ENCODE data around the gene BBC3. TPM values are rescaled to one million over a fixed set of nuclear protein-coding genes. Genes with fewer than 3 reads are reported as not detected.
A peak's percentile ranks its signal among the peaks of the same experiment; 100 is the strongest.
"Not testable (repeated sequence)": the region's sequence is repeated elsewhere in the genome, so short reads cannot be mapped to it uniquely, and the experiment has no call there.

The BBC3 gene
- total RNA-seq (10 to 100 TPM; 13.7 to 42.0 (median 22.5) TPM), polyA plus RNA-seq (10 to 100 TPM in 1 of 2 donors, 1 to 10 TPM in 1; 8.5 to 13.8 TPM), total RNA-seq (25.8 reads per million, percentile 56 among the genes with 10 or more reads in this experiment)

GRCh38 chr19:47230921-47231214, at the start of gene BBC3:
BBC3 (minus strand) TSS chr19:47231199; CDS start chr19:47228431, 2,768 bp downstream.
- intact Hi-C loops (cut with micrococcal nuclease), result loop anchor here (1.0 to 10.0 kb wide), 7 partner anchors 10 to 516 kb away; partner anchors contain the start of genes ZC3H4 (in 2 of the 2), CCDC9 (in 1 of the 2), INAFM1 (in 1 of the 2) and PRKD2 (in 1 of the 2)
- Histone ChIP-seq H3K27ac (ENCODE audit: low read depth, low read length) (peak within 1 kb of the TSS; percentile 81), H3K36me3 (ENCODE audit: control insufficient read depth in 2 of 3, insufficient read depth in 3 of 3, low read length in 3 of 3) (peaks cover 0 to 4% (median 0%) of the 10 kb centered on the region in 3 experiments), H3K27me3 (ENCODE audit: control insufficient read depth in 2 of 2, insufficient read depth in 2 of 2, low read length in 2 of 2) (no peaks in the 10 kb centered on the region), H3K9me3 (ENCODE audit: control insufficient read depth in 2 of 3, low read length in 3 of 3) (no peaks in the 10 kb centered on the region), H3K4me1 (ENCODE audit: control insufficient read depth in 2 of 2, insufficient read depth in 2 of 2, low read length in 2 of 2) (peaks cover 36 to 45% of the 10 kb centered on the region in 2 donors), H3K4me3 (ENCODE audit: low read length) (peak within 1 kb of the TSS; percentile 71)
- CTCF ChIA-PET, result no interaction called here
- Mint-ChIP-seq H3K9me3 (peaks cover 0 to 3% (median 0%) of the 10 kb centered on the region in 11 donors), H3K4me3 (peak within 1 kb of the TSS in 9 of 10 donors; percentile 69 to 88 (median 81)), H3K27me3 (peaks cover 0 to under 1% (median 0%) of the 10 kb centered on the region in 5 donors), H3K27ac (peak within 1 kb of the TSS; percentile 20 to 92 (median 90)), H3K36me3 (peaks cover 0 to 6% (median 0%) of the 10 kb centered on the region in 5 donors), H3K4me1 (peaks cover 20 to 29% (median 24%) of the 10 kb centered on the region in 7 donors)
- DNase-seq (peak in 1 of 9 donors; percentile 52), ATAC-seq (no peak)
- POLR2A ChIA-PET, result no interaction called here

DNA sequence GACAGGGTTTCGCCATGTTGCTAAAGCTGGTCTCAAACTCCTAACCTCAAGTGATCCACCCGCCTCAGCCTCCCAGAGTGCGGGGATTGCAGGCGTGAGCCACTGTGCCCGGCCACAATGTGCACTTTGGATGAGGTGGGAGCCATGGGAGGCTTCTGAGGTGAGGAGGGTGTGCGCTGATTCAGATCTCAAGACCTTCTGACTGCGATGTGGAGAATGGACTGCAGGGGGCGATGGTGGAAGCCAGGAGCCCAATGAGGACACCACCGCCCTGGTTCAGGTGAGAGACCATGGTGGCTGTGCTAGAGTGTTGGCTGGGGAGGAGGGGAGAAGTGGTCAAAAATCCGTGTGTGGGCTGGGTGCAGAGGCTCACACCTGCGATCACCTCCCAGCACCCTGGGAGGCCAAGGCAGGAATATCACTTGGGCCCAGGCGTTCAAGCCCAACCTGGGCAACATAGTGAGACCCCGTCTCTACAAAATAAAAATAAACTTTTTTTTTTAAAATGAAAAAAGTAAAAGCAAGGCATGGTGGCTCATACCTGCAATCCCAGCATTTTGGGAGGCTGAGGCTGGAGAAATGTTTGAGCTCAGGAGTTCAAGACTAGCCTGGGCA, 49.3 kb upstream of the BBC3 start:
- POLR2A ChIA-PET, result no interaction called here

GRCh38 chr19:47276513-47276912, 45.5 kb upstream of the BBC3 start:
- not testable (repeated sequence) for H3K4me3 ChIP-seq (ENCODE audit: low read length); H3K27me3 Mint-ChIP-seq; H3K27ac ChIP-seq (ENCODE audit: low read depth, low read length); H3K9me3 Mint-ChIP-seq; H3K9me3 ChIP-seq (ENCODE audit: control insufficient read depth in 2 of 3, low read length in 3 of 3); ATAC-seq; H3K36me3 Mint-ChIP-seq; H3K36me3 ChIP-seq (ENCODE audit: control insufficient read depth in 2 of 3, insufficient read depth in 3 of 3, low read length in 3 of 3); H3K27me3 ChIP-seq (ENCODE audit: control insufficient read depth in 2 of 2, insufficient read depth in 2 of 2, low read length in 2 of 2); DNase-seq
- CTCF ChIA-PET, result interaction anchor here (0.9 to 2.0 kb wide), 3 partner anchors 10 to 490 kb away, joined by 3 to 6 read pairs (median 3); partner anchors contain the start of gene DHX34
- intact Hi-C loops (cut with micrococcal nuclease), result loop anchor here (10.0 kb wide), 4 partner anchors 492 to 1562 kb away; partner anchors contain the start of genes PRKD2 (in 1 of the 2) and SLC1A5 (in 1 of the 2)
- Mint-ChIP-seq H3K4me3 (peak overlapping the region in 5 of 10 donors; percentile 71 to 95 (median 83)), H3K4me1 (peaks cover 20 to 32% (median 26%) of the 10 kb centered on the region in 7 donors), H3K27ac (peak overlapping the region in 2 of 9 donors; percentile 7 to 50)
- peaks cover 3 to 14% of the 10 kb centered on the region in 2 donors for H3K4me1 ChIP-seq (ENCODE audit: control insufficient read depth in 2 of 2, insufficient read depth in 2 of 2, low read length in 2 of 2)
- POLR2A ChIA-PET, result interaction anchor here (0.7 kb wide), 1 partner anchor 107 kb away, joined by 3 read pairs; no protein-coding TSS in a partner anchor

More for the DNA sequence above, 49.3 kb upstream of the BBC3 start:
- H3K9me3 ChIP-seq (ENCODE audit: control insufficient read depth in 2 of 3, low read length in 3 of 3), result no peaks in the 10 kb centered on the region
- Mint-ChIP-seq H3K27me3 (no peaks in the 10 kb centered on the region), H3K36me3 (peaks cover 0 to 8% (median 4%) of the 10 kb centered on the region in 5 donors), H3K9me3 (no peaks in the 10 kb centered on the region), H3K4me3 (no peak overlapping the region), H3K4me1 (peaks cover 12 to 22% (median 18%) of the 10 kb centered on the region in 7 donors), H3K27ac (no peak overlapping the region)
- H3K27ac ChIP-seq (ENCODE audit: low read depth, low read length), result no peak overlapping the region
- peaks cover 2 to 4% of the 10 kb centered on the region in 2 donors for H3K4me1 ChIP-seq (ENCODE audit: control insufficient read depth in 2 of 2, insufficient read depth in 2 of 2, low read length in 2 of 2)
- no peaks in the 10 kb centered on the region for H3K36me3 ChIP-seq (ENCODE audit: control insufficient read depth in 2 of 3, insufficient read depth in 3 of 3, low read length in 3 of 3)
- DNase-seq, result peak in 7 of 9 donors; percentile 24 to 64 (median 45)
- no peaks in the 10 kb centered on the region for H3K27me3 ChIP-seq (ENCODE audit: control insufficient read depth in 2 of 2, insufficient read depth in 2 of 2, low read length in 2 of 2)
- H3K4me3 ChIP-seq (ENCODE audit: low read length), result no peak overlapping the region
- intact Hi-C loops (cut with micrococcal nuclease), result no loop called here
- ATAC-seq, result peak; percentile 72
- CTCF ChIA-PET, result interaction anchor here (0.6 to 0.7 kb wide), 3 partner anchors 29 to 383 kb away, joined by 3 to 4 read pairs (median 3); no protein-coding TSS in a partner anchor

DNA sequence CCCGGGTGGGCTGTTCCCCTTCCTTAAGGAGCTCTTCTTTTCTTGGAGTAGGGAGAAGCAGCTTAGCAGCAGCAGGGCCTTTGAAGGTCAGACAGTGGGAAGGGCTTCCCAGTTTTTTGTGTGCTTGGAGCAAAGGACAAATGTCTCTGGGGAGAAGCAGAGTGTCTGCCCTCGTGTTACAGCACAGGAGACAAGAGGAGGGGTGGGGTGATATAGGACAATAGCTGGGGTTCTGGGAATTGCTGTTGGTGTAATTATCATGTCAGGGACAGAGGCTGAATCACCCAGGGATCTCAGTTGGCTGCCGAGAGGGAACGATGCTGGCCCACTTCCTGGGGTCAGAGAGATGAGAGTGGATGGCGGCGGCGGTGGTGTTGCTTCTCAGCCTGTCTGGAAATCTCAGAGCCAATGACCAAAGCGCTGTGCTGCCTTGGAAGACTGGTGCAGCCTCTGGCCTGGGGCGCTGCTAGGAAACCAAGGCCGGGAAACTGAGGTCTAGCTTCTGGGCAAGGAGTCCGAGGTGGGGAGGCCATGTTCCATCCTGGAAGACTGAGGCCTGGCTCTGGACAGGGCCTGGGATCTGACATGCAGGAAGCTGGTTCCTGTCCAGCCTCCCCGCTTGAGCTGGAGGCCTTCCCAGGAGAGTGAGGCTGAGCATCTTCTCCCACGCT, 44.9 kb upstream of the BBC3 start:
- H3K4me1 Mint-ChIP-seq, result peaks cover 20 to 32% (median 27%) of the 10 kb centered on the region in 7 donors
- Histone ChIP-seq H3K9me3 (ENCODE audit: control insufficient read depth in 2 of 3, low read length in 3 of 3) (no peaks in the 10 kb centered on the region), H3K27ac (ENCODE audit: low read depth, low read length) (no peak overlapping the region), H3K27me3 (ENCODE audit: control insufficient read depth in 2 of 2, insufficient read depth in 2 of 2, low read length in 2 of 2) (no peaks in the 10 kb centered on the region), H3K36me3 (ENCODE audit: control insufficient read depth in 2 of 3, insufficient read depth in 3 of 3, low read length in 3 of 3) (peaks cover 0 to 11% (median 0%) of the 10 kb centered on the region in 3 experiments), H3K4me3 (ENCODE audit: low read length) (no peak overlapping the region), H3K4me1 (ENCODE audit: control insufficient read depth in 2 of 2, insufficient read depth in 2 of 2, low read length in 2 of 2) (peaks cover 3 to 14% of the 10 kb centered on the region in 2 donors)
- H3K9me3 Mint-ChIP-seq, result no peaks in the 10 kb centered on the region
- peaks cover 0 to 10% (median 0%) of the 10 kb centered on the region in 5 donors for H3K36me3 Mint-ChIP-seq
- CTCF ChIA-PET, result interaction anchor here (1.4 to 2.1 kb wide), 3 partner anchors 11 to 73 kb away, joined by 3 to 8 read pairs (median 6); partner anchors contain the start of gene DHX34
- DNase-seq, result no peak
- peak overlapping the region; percentile 73 to 95 (median 82) for H3K4me3 Mint-ChIP-seq
- H3K27me3 Mint-ChIP-seq, result no peaks in the 10 kb centered on the region
- H3K27ac Mint-ChIP-seq, result peak overlapping the region; percentile 20 to 83 (median 55)
- no peak for ATAC-seq
- intact Hi-C loops (cut with micrococcal nuclease), result loop anchor here (2.0 to 10.0 kb wide), 5 partner anchors 73 to 1561 kb away; partner anchors contain the start of genes DHX34 (in 1 of the 2), PRKD2 (in 1 of the 2) and SLC1A5 (in 1 of the 2)
- POLR2A ChIA-PET, result interaction anchor here (1.1 to 2.8 kb wide), 4 partner anchors 19 to 145 kb away, joined by 3 to 44 read pairs (median 4); partner anchors contain the start of genes CCDC9, DHX34 and SAE1

DNA sequence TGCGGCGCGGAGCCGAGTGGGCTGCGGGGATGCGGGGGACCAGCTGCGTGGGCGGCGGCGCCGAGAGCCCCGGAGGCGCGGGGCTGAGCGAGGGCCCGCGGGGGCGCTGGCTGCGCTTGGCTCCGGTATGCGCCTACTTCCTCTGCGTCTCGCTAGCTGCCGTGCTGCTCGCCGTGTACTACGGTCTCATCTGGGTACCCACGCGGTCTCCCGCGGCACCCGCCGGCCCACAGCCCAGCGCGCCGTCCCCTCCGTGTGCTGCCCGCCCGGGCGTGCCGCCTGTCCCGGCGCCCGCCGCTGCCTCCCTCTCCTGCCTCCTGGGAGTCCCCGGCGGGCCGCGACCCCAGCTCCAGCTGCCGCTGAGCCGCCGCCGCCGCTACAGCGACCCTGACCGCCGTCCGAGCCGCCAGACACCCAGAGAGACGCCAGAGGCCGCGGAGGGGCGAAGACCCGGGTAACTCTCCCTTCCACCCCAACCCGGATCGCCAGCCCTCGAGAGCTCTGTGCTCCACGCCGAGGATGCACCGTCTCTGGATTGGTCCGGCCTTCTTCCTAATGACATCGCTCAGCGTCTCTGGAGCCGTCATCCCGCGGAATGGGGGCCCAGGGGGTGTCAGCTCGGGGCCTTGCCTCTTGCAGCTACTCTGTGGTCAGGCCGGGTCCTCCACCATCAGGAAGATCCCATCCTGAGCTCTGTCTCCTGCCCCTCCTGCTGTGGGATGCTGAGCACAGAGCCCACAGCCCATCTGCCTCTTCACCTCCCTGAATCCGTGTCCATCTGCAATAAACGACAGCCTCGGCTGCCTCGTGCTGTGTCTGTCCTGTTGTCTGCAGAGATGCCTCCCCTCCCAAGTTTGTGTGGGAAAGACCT, 44.1 kb upstream of the BBC3 start:
- H3K27me3 ChIP-seq (ENCODE audit: control insufficient read depth in 2 of 2, insufficient read depth in 2 of 2, low read length in 2 of 2), result no peaks in the 10 kb centered on the region
- H3K4me1 ChIP-seq (ENCODE audit: control insufficient read depth in 2 of 2, insufficient read depth in 2 of 2, low read length in 2 of 2), result peaks cover 3 to 14% of the 10 kb centered on the region in 2 donors
- ChIA-PET POLR2A (interaction anchor here (0.6 to 2.8 kb wide), 9 partner anchors 18 to 415 kb away, joined by 3 to 44 read pairs (median 4); partner anchors contain the start of genes CCDC9, DHX34, SAE1 and ZC3H4), CTCF (interaction anchor here (0.5 to 2.1 kb wide), 5 partner anchors 11 to 177 kb away, joined by 3 to 8 read pairs (median 3); partner anchors contain the start of gene DHX34)
- ATAC-seq (peak; percentile 19), DNase-seq (peak in 1 of 9 donors; percentile 34)
- peak overlapping the region; percentile 78 to 98 (median 84) for H3K4me3 Mint-ChIP-seq
- no peaks in the 10 kb centered on the region for H3K9me3 ChIP-seq (ENCODE audit: control insufficient read depth in 2 of 3, low read length in 3 of 3)
- peak overlapping the region; percentile 65 for H3K27ac ChIP-seq (ENCODE audit: low read depth, low read length)
- H3K4me1 Mint-ChIP-seq, result peaks cover 20 to 33% (median 27%) of the 10 kb centered on the region in 7 donors
- peaks cover 0 to 12% (median 3%) of the 10 kb centered on the region in 5 donors for H3K36me3 Mint-ChIP-seq
- H3K27ac Mint-ChIP-seq, result peak overlapping the region; percentile 29 to 98 (median 55)
- peaks cover 0 to 19% (median 0%) of the 10 kb centered on the region in 3 experiments for H3K36me3 ChIP-seq (ENCODE audit: control insufficient read depth in 2 of 3, insufficient read depth in 3 of 3, low read length in 3 of 3)
- H3K4me3 ChIP-seq (ENCODE audit: low read length), result peak overlapping the region; percentile 47
- no peaks in the 10 kb centered on the region for H3K9me3 Mint-ChIP-seq
- intact Hi-C loops (cut with micrococcal nuclease), result loop anchor here (1.0 to 10.0 kb wide), 22 partner anchors 9 to 1560 kb away; partner anchors contain the start of genes BICRA (in 2 of the 2), DHX34 (in 2 of the 2), ARHGAP35 (in 1 of the 2) and DACT3 (in 1 of the 2)
- no peaks in the 10 kb centered on the region for H3K27me3 Mint-ChIP-seq

Data from naive thymus-derived CD4-positive, alpha-beta T cell (primary cell).